Measurements from ENCODE around the gene CHRM1. TPM values are rescaled to one million over a fixed set of nuclear protein-coding genes. Genes with fewer than 3 reads are reported as not detected.

CHRM1 gene
- total and polyA plus RNA-seq, 8 donors = 0.12 to 19.4 (median 2.5) TPM; not detected in 2

DNA sequence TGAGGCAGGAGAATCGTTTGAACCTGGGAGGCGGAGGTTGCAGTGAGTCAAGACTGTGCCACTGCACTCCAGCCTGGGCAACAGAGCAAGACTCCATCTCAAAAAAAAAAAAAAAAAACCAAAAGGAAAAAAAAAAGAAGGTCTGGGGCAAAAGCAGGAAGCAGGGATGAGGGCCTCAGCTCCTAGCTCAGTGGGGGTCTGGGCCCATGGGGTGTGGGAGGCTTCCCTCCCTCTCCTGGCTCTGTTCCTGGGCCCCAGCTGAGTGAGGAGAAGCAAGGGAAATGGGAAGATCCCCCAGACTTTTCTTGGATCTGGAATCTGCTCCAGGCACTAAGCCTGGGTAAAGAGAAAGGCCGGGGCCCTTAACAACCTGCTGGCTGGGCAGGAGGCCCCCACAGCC is 8.9 kb downstream of the CHRM1 start:
- Histone ChIP-seq H3K27me3 (no peaks in the 10 kb centered on the region), H3K36me3 (no peaks in the 10 kb centered on the region), H3K4me3 (no peak overlapping the region), H3K9me3 (no peaks in the 10 kb centered on the region), H3K4me1 (peaks cover 14 to 20% (median 18%) of the 10 kb centered on the region in 4 donors), H3K27ac (no peak overlapping the region)
- intact Hi-C loops (cut with DNase I; ENCODE audit: low total_unique reads) = no loop called here
- TF ChIP-seq POLR2AphosphoS5 (IDR thresholded peaks at IDR 0.05) (no peak), EP300 (IDR thresholded peaks at IDR 0.05) (no peak)
- WGBS, 5 donors = 92 to 97% (median 94%) methylated on average over 3 of the region's 3 CpGs
- DNase-seq = no peak

DNA sequence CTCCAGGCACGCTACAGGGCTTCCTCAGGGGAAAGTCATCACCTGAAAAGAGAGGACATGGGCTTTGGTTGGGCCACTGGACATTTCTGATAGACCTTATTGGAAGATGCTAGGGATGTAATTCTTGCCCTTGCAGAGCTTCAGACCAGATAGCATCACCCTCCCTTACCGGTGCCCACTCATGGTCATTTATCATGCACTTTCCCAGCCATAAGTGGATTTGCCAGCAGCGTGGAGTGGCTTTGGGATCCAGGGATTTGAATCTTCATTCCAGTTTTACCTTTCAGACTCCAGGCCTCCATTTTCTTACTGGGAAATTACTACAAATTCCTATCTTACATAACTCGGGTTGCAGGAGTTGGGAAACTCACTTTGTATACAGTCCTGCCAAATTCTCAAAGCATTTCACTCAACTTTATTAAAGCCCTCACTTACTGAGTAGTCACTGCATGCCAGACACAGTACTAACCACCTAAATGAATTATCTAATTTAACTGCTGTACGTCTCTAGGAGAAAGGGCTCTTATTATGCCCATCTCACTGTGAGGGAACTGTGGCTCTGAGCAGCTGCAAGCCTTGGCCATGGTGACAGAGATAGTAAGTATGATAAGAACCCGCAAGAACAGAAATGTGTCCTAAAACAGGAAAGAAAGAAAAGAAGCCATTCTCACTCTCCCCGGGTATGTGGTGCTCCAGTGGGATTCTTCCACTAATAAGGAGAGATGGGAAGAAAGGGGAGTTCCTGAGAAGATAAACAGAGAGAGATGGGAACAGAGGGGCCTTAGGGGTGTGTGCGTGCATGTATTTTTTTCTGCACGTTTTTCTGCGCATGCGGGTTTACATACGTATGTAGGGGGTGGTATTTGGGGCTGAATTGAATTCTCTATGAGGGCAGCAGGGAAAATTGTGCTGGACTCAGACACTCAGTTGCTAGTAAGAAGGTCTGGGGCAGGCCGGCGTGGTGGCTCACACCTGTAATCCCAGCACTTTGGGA is 9.7 kb downstream of the CHRM1 start:
- H3K4me3 ChIP-seq = no peak overlapping the region
- DNase-seq = no peak
- no peaks in the 10 kb centered on the region for H3K27me3 ChIP-seq
- H3K27ac ChIP-seq = no peak overlapping the region
- TF ChIP-seq, protein P1, sequence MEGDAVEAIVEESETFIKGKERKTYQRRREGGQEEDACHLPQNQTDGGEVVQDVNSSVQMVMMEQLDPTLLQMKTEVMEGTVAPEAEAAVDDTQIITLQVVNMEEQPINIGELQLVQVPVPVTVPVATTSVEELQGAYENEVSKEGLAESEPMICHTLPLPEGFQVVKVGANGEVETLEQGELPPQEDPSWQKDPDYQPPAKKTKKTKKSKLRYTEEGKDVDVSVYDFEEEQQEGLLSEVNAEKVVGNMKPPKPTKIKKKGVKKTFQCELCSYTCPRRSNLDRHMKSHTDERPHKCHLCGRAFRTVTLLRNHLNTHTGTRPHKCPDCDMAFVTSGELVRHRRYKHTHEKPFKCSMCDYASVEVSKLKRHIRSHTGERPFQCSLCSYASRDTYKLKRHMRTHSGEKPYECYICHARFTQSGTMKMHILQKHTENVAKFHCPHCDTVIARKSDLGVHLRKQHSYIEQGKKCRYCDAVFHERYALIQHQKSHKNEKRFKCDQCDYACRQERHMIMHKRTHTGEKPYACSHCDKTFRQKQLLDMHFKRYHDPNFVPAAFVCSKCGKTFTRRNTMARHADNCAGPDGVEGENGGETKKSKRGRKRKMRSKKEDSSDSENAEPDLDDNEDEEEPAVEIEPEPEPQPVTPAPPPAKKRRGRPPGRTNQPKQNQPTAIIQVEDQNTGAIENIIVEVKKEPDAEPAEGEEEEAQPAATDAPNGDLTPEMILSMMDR (IDR thresholded peaks at IDR 0.05) = no peak
- TF ChIP-seq EP300 (IDR thresholded peaks at IDR 0.05) (no peak), POLR2A (IDR thresholded peaks at IDR 0.05) (no peak), POLR2AphosphoS5 (IDR thresholded peaks at IDR 0.05) (no peak)
- H3K4me1 ChIP-seq = peaks cover 14 to 20% (median 18%) of the 10 kb centered on the region in 4 donors
- WGBS, 5 donors = 84 to 89% (median 85%) methylated on average over 14 of the region's 14 CpGs
- H3K36me3 ChIP-seq = no peaks in the 10 kb centered on the region
- no peaks in the 10 kb centered on the region for H3K9me3 ChIP-seq
- intact Hi-C loops (cut with DNase I; ENCODE audit: low total_unique reads) = no loop called here

DNA sequence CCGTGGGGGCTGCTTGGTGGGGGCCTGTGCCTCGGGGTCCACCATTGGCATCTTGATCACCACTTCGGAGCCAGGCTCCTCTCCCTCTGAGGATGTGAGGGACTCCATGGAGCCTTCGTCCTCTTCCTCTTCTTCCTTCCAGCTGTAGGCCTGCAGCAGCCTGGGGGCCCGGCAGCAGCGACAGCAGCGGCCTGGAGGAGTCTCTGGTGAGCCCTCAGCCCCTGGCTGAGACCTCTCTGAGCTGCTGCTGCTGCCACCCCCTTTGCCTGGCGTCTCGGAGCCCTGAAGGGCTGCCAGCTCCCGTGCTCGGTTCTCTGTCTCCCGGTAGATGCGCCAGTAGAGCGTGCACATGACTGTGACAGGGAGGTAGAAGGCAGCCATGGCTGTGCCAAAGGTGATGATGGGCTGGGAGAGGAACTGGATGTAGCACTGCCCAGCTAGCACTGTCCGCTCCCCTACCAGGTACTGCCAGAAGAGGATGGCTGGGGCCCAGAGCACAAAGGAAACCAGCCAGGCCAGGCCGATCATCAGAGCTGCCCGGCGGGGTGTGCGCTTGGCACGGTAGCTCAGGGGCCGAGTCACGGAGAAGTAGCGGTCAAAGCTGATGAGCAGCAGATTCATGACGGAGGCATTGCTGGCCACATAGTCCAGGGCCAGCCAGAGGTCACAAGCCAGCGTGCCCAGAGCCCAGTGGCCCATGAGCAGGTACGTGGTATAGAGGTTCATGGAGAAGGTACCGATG is 10.9 kb downstream of the CHRM1 start:
- no peak overlapping the region for H3K27ac ChIP-seq
- H3K4me3 ChIP-seq = no peak overlapping the region
- no peak for DNase-seq
- TF ChIP-seq POLR2AphosphoS5 (IDR thresholded peaks at IDR 0.05) (no peak), POLR2A (IDR thresholded peaks at IDR 0.05) (no peak), EP300 (IDR thresholded peaks at IDR 0.05) (no peak)
- TF ChIP-seq, protein P1 (IDR thresholded peaks at IDR 0.05) = no peak
- WGBS, 5 donors = 91 to 97% (median 94%) methylated on average over 21 to 27 of the region's 27 CpGs
- no peaks in the 10 kb centered on the region for H3K27me3 ChIP-seq
- no peaks in the 10 kb centered on the region for H3K9me3 ChIP-seq
- peaks cover 18 to 29% (median 28%) of the 10 kb centered on the region in 4 donors for H3K4me1 ChIP-seq
- intact Hi-C loops (cut with DNase I; ENCODE audit: low total_unique reads) = no loop called here
- H3K36me3 ChIP-seq = no peaks in the 10 kb centered on the region

DNA sequence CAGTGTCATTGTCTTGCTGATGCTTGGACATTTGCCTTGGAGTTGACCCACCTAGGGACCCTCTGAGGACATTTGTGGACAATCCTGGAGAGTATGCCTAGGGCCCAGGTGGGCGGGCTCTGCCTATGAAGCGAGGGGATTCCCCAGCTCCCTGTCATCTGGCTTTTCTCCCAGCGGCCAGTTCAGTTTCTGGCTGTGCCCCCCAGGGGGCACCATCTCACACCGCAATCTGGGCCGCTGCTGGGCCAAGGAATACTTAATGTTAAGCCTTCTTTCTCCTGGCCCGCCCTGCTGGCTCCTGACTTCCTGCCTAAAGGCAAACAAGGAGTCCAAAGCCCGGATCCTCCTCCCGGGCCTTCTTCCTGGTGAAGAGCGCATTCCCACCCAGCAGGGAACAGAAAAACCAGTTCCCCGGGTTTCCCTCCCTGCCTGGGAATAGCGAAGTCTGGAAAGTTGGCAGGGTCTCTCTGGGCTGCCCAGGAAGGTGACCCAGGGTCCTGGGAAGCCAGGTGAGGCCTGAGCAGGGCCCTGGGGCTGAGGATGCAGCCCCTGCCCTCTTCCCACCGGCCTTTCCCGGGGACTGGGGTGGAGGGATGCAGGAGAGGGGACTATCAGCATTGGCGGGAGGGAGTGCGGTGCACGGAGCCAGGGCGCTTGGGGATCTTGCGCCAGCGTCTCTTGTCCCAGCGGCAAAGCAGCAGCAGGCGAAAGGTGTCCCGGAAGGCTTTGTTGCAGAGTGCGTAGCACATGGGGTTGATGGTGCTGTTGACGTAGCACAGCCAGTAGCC is 11.9 kb downstream of the CHRM1 start:
- intact Hi-C loops (cut with DNase I; ENCODE audit: low total_unique reads) = loop anchor here (2.0 kb wide), 1 partner anchor 116 kb away; no protein-coding TSS in a partner anchor

More for the DNA sequence above, 11.9 kb downstream of the CHRM1 start:
- Histone ChIP-seq H3K4me1 (peaks cover 18 to 29% (median 28%) of the 10 kb centered on the region in 4 donors), H3K9me3 (no peaks in the 10 kb centered on the region), H3K36me3 (no peaks in the 10 kb centered on the region), H3K27ac (peak overlapping the region; percentile 31 to 72 (median 68)), H3K4me3 (no peak overlapping the region), H3K27me3 (no peaks in the 10 kb centered on the region)
- WGBS, 5 donors = 31 to 72% (median 47%) methylated on average over 11 to 24 of the region's 24 CpGs
- peak; percentile 90 to 92 for DNase-seq
- TF ChIP-seq POLR2AphosphoS5 (IDR thresholded peaks at IDR 0.05) = peak in 2 of 3 donors; percentile 33 to 64
- no peak for TF ChIP-seq POLR2A (IDR thresholded peaks at IDR 0.05)
- TF ChIP-seq, protein P1 (IDR thresholded peaks at IDR 0.05) = peak in 4 of 7 experiments; percentile 38 to 65 (median 52)
- no peak for TF ChIP-seq EP300 (IDR thresholded peaks at IDR 0.05)

Measured in stomach (tissue), 9 donors.